Measurements from ENCODE around the gene SRSF1.

- peak; percentile 53 to 79 (median 70) for TF ChIP-seq CTCF (IDR thresholded peaks at IDR 0.05)
- no peak for TF ChIP-seq POLR2A (IDR thresholded peaks at IDR 0.05)
Measured at GRCh38 chr17:57999496-58000017, 7.5 kb downstream of the SRSF1 start.

Data from sigmoid colon (tissue), 3 donors.